Measurements from ENCODE around the gene HAO2.

- no peak for TF ChIP-seq CTCF (IDR thresholded peaks at IDR 0.05)
- TF ChIP-seq POLR2A (IDR thresholded peaks at IDR 0.05): no peak
Measured at GRCh38 chr1:119353836-119354235, 14.7 kb upstream of the HAO2 start.

Data from lower leg skin (tissue), 3 donors.